SH-SY5Y (cell line): ENCODE measurements around the gene OPCML.

Experiments
- GATA2 ChIP-seq: IDR thresholded peaks from 2 replicates; pipeline ENCODE4 v1.6.1; 2011; ENCODE audit warnings: mild to moderate bottlenecking, low read depth, low read length
- GATA3 ChIP-seq: IDR thresholded peaks from 2 replicates; pipeline ENCODE4 v1.6.1; 2011; ENCODE audit warnings: low read depth, mild to moderate bottlenecking, low read length, moderate library complexity

DNA sequence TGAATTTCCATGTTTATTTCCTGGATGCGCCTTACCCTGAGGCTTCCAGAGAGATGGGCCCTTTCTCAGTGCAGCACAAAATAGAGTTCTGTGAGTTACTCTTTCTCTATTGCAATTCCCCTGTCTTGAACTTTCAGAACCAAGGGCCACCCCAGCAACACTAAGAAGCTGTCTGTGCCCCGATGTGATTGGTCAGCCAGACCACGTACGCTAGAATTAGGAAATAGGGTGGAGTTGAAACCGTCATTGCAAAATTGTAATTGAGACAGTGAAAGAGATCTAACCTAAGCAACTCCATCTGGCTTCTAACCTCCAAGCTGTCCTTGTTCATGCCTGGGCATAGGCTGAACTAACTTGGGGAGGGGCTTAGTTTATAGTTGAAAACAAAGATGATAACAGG lies 981.3 kb downstream of the OPCML start:
- TF ChIP-seq GATA2 (no peak), GATA3 (no peak)
